ENCODE data around the gene ZNF79. TPM values are rescaled to one million over a fixed set of nuclear protein-coding genes. Genes with fewer than 3 reads are reported as not detected.

The ZNF79 gene
- total RNA-seq, 1 donor, result 11.9 TPM

DNA sequence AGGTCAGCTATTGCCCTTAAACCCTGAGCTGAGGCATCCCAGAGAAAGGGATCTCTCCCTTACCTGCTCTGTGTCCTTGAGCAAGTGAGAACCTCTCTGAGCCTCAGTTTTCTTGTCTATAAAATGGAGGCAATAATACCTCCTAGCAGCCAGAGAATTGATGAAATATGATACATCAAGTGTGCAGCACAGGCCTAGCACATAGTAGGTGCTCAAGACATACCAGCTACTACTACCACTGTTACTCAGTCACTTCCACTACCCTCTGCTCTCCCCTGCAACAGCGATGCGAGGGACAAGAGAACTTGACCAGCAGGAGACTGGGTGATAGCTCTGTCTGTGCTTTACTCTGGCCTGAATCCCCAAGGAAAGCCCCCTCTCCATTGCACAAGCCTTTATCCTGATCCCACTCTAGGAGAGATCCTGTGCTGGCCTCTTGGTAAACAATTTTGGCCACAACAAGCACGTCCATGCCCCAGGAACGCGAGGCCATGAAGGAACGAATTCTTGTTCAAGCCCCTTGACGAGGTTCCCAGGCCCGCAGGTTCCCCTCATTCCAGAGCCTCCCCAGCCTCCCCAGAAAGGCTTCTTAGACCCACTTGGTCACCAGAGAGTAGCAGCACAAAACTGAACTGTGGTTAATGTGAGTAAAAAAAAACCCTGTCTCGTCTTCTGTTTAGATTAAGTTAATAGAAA lies 66.5 kb downstream of the ZNF79 start:
- Histone ChIP-seq H3K4me3 (ENCODE audit: insufficient read depth, low read length) (no peak overlapping the region), H3K27ac (ENCODE audit: low read depth, low read length) (no peak overlapping the region), H3K27me3 (ENCODE audit: insufficient read depth, low read length) (no peaks in the 10 kb centered on the region), H3K9me3 (ENCODE audit: low read depth, low read length) (no peaks in the 10 kb centered on the region), H3K79me2 (ENCODE audit: insufficient read depth, low read length) (no peaks in the 10 kb centered on the region), H4K20me1 (ENCODE audit: insufficient read depth, low read length) (no peaks in the 10 kb centered on the region), H3K4me1 (ENCODE audit: insufficient read depth, low read length) (peaks cover 11% of the 10 kb centered on the region), H3K4me2 (ENCODE audit: insufficient read depth, low read length) (no peak overlapping the region), H2AFZ (ENCODE audit: low read length) (no peak overlapping the region), H3K36me3 (ENCODE audit: insufficient read depth, low read length) (peaks cover 32% of the 10 kb centered on the region)
- TF ChIP-seq, protein P1, sequence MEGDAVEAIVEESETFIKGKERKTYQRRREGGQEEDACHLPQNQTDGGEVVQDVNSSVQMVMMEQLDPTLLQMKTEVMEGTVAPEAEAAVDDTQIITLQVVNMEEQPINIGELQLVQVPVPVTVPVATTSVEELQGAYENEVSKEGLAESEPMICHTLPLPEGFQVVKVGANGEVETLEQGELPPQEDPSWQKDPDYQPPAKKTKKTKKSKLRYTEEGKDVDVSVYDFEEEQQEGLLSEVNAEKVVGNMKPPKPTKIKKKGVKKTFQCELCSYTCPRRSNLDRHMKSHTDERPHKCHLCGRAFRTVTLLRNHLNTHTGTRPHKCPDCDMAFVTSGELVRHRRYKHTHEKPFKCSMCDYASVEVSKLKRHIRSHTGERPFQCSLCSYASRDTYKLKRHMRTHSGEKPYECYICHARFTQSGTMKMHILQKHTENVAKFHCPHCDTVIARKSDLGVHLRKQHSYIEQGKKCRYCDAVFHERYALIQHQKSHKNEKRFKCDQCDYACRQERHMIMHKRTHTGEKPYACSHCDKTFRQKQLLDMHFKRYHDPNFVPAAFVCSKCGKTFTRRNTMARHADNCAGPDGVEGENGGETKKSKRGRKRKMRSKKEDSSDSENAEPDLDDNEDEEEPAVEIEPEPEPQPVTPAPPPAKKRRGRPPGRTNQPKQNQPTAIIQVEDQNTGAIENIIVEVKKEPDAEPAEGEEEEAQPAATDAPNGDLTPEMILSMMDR (IDR thresholded peaks at IDR 0.05; ENCODE audit: extremely low read depth, low read depth, low read length), result no peak
- DNase-seq (ENCODE audit: insufficient read length, low spot score, missing footprints), result no peak

DNA sequence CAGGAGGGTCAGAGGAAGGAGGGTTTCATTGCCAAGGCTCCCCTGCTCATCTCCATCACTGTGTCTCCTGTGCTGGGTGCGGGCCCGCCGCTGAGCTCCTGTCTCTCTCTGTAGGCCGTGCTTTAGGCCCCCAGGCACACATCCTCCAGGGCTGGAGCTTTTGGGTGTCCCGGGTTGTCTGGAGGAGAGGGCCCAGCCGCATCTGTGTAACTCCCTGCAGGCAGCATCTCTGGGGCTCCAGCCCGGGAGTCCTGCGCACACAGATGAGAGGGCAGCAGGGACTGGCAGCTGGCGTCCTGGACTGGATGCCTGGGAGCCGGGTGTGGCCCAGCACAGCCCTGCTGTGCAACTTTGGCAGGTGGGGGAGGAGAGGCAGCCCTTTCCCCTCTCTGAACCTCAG lies 67.3 kb downstream of the ZNF79 start:
- H3K36me3 ChIP-seq (ENCODE audit: insufficient read depth, low read length), result peaks cover 32% of the 10 kb centered on the region
- no peak overlapping the region for H3K4me2 ChIP-seq (ENCODE audit: insufficient read depth, low read length)
- no peaks in the 10 kb centered on the region for H3K9me3 ChIP-seq (ENCODE audit: low read depth, low read length)
- DNase-seq (ENCODE audit: insufficient read length, low spot score, missing footprints), result no peak
- H3K4me1 ChIP-seq (ENCODE audit: insufficient read depth, low read length), result peaks cover 19% of the 10 kb centered on the region
- H3K27me3 ChIP-seq (ENCODE audit: insufficient read depth, low read length), result no peaks in the 10 kb centered on the region
- no peak overlapping the region for H3K4me3 ChIP-seq (ENCODE audit: insufficient read depth, low read length)
- no peaks in the 10 kb centered on the region for H4K20me1 ChIP-seq (ENCODE audit: insufficient read depth, low read length)
- H2AFZ ChIP-seq (ENCODE audit: low read length), result no peak overlapping the region
- H3K27ac ChIP-seq (ENCODE audit: low read depth, low read length), result no peak overlapping the region
- TF ChIP-seq, protein P1 (IDR thresholded peaks at IDR 0.05; ENCODE audit: extremely low read depth, low read depth, low read length), result no peak
- no peaks in the 10 kb centered on the region for H3K79me2 ChIP-seq (ENCODE audit: insufficient read depth, low read length)

DNA sequence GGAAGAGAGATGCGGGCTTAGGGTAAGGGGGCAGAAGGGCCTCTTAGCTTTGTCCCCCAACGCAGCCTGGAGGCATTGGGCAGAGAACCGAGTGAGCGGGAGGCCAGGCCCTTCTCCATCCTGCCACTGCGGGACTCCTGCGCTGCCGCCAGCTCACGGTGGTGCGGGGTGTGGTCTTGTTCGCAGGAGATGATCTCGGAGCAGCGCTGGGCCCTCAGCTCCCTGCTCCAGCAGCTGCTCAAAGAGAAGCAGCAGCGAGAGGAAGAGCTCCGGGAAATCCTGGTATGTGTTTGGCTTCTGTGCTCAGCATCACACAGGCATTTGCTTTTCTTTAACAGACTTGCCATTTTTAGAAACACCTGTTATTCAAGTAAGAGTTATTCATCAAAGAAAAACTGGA lies 68.4 kb downstream of the ZNF79 start:
- Histone ChIP-seq H3K27me3 (ENCODE audit: insufficient read depth, low read length) (no peaks in the 10 kb centered on the region), H3K4me2 (ENCODE audit: insufficient read depth, low read length) (no peak overlapping the region), H3K9me3 (ENCODE audit: low read depth, low read length) (no peaks in the 10 kb centered on the region), H2AFZ (ENCODE audit: low read length) (no peak overlapping the region), H4K20me1 (ENCODE audit: insufficient read depth, low read length) (no peaks in the 10 kb centered on the region), H3K27ac (ENCODE audit: low read depth, low read length) (no peak overlapping the region), H3K36me3 (ENCODE audit: insufficient read depth, low read length) (peaks cover 41% of the 10 kb centered on the region), H3K79me2 (ENCODE audit: insufficient read depth, low read length) (no peaks in the 10 kb centered on the region), H3K4me3 (ENCODE audit: insufficient read depth, low read length) (no peak overlapping the region), H3K4me1 (ENCODE audit: insufficient read depth, low read length) (peaks cover 24% of the 10 kb centered on the region)
- TF ChIP-seq, protein P1 (IDR thresholded peaks at IDR 0.05; ENCODE audit: extremely low read depth, low read depth, low read length), result no peak
- peak; percentile 14 for DNase-seq (ENCODE audit: insufficient read length, low spot score, missing footprints)

DNA sequence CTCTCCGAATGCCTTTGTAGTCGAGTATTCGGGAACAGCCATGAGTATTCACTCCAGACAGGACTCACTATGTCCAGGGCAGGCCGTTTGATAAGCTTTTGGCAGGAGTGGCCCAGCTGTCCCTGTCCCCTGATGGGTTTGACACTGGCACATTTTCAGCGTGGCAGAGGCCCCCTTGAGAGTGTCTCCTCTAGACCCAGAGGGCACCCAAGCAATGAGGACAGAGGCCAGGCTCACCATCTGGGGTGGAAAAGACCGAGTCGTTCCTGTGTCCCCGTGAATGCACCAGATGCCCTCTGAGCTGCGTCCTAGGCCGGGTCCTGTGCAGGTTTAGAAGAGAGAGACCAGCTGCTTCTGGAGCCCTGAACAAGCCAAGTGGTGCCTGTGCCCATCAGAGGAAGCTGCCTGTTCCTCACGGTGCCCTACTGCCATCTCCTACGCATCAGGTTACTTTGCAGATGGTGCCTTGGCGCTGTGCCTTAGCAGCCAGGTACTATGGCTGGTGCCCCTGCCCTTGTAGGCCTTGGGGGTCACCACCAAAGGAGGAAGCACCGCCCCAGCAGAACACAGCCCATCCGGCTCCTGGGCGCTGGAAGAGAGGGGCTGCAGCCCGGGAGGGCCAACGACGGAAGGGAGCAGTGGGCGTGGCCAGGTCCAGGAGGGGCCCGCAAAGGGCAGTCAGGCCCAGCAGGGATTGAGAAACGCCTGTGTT lies 69.6 kb downstream of the ZNF79 start:
- peak; percentile 67 for DNase-seq (ENCODE audit: insufficient read length, low spot score, missing footprints)
- peaks cover 5% of the 10 kb centered on the region for H4K20me1 ChIP-seq (ENCODE audit: insufficient read depth, low read length)
- no peak overlapping the region for H3K4me3 ChIP-seq (ENCODE audit: insufficient read depth, low read length)
- H3K27ac ChIP-seq (ENCODE audit: low read depth, low read length), result no peak overlapping the region
- H3K36me3 ChIP-seq (ENCODE audit: insufficient read depth, low read length), result peaks cover 50% of the 10 kb centered on the region
- H2AFZ ChIP-seq (ENCODE audit: low read length), result no peak overlapping the region
- H3K27me3 ChIP-seq (ENCODE audit: insufficient read depth, low read length), result no peaks in the 10 kb centered on the region
- no peak overlapping the region for H3K4me2 ChIP-seq (ENCODE audit: insufficient read depth, low read length)
- H3K4me1 ChIP-seq (ENCODE audit: insufficient read depth, low read length), result peaks cover 34% of the 10 kb centered on the region
- TF ChIP-seq, protein P1 (IDR thresholded peaks at IDR 0.05; ENCODE audit: extremely low read depth, low read depth, low read length), result no peak
- H3K9me3 ChIP-seq (ENCODE audit: low read depth, low read length), result no peaks in the 10 kb centered on the region
- no peaks in the 10 kb centered on the region for H3K79me2 ChIP-seq (ENCODE audit: insufficient read depth, low read length)

All from osteoblast (primary cell).